ACC112 (cell line): ENCODE measurements around the gene RALA.

ENCODE experiments used
- H2AFZ ChIP-seq: fragments of 200-600 bp; sonication (generic); one replicate; pipeline ENCODE4 v1.6.0; 2017; ENCODE audit warnings: antibody characterized with exemption, low read length; ENCODE audit not compliant: unreplicated experiment
- H3K27ac ChIP-seq: fragments of 200-600 bp; sonication (generic); 2 replicates; pipeline ENCODE4 v1.5.1; 2014; ENCODE audit warnings: low read depth, mild to moderate bottlenecking, antibody characterized with exemption, low read length, moderate library complexity
- H3K27me3 ChIP-seq: fragments of 200-600 bp; sonication (generic); 2 replicates; pipeline ENCODE4 v1.6.1; 2014; ENCODE audit warnings: mild to moderate bottlenecking, antibody characterized with exemption, low read length, moderate library complexity, mixed read lengths; ENCODE audit not compliant: insufficient read depth
- H3K36me3 ChIP-seq: fragments of 200-600 bp; sonication (generic); 2 replicates; pipeline ENCODE4 v1.6.1; 2016; ENCODE audit warnings: mild to moderate bottlenecking, antibody characterized with exemption, low read length, moderate library complexity, mixed read lengths; ENCODE audit not compliant: insufficient read depth
- H3K4me1 ChIP-seq: fragments of 200-600 bp; sonication (generic); one replicate; pipeline ENCODE4 v1.6.1; 2016; ENCODE audit warnings: low read length, mixed read lengths; ENCODE audit not compliant: insufficient read depth, unreplicated experiment, control insufficient read depth
- H3K4me3 ChIP-seq: fragments of 200-600 bp; sonication (generic); 2 replicates; pipeline ENCODE4 v1.5.1; 2014; ENCODE audit warnings: mild to moderate bottlenecking, low read depth, low read length
- H3K79me2 ChIP-seq: fragments of 200-600 bp; sonication (generic); one replicate; pipeline ENCODE4 v1.6.0; 2016; ENCODE audit warnings: low read length; ENCODE audit not compliant: control insufficient read depth, unreplicated experiment, insufficient read depth

Gene RALA

DNA sequence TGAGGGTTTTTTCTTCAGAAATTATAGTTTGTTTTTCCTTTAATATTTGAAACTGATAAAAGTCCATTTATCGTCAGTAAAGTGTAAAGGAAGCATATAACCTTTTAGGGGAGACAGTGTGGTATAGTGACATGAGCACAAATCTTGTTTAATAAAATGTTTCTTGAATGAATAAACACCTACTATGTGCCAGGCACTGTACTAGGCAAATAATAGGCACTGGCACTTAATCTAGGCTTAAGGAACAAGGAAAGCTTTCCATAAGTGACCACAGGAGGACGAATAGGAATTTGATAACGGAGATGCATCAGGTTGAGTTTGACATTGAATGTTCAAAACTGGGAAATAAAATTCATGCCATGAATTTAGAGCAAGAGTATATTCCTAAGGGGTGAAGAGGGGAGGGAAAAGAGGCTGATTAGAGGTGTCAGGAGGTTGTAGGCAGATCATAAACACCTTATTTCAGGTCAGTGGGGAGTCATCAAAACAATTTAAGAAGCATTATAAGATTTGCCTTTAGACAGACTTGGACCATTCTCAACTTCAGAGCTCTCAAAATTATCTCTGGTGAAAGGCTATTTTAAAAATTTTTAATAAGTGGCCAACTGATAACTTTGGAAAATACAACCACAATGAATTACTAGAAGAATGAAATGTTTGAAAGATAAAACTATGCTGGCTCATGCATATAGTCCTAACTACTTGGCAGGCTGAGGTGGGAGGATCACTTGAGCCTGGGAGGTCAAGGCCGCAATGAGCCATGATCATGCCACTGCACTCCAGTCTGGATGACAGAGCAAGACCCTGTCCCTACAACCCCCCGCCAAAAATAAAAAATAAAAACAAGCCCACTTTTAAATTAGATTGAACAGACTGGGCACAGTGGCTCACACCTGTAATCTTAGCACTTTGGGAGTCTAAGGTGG, 22.4 kb downstream of the RALA start:
- Histone ChIP-seq H3K36me3 (no peaks in the 10 kb centered on the region), H3K4me1 (peaks cover 13% of the 10 kb centered on the region), H2AFZ (no peak overlapping the region), H3K27me3 (no peaks in the 10 kb centered on the region), H3K27ac (no peak overlapping the region), H3K4me3 (no peak overlapping the region), H3K79me2 (peaks cover 78% of the 10 kb centered on the region)

DNA sequence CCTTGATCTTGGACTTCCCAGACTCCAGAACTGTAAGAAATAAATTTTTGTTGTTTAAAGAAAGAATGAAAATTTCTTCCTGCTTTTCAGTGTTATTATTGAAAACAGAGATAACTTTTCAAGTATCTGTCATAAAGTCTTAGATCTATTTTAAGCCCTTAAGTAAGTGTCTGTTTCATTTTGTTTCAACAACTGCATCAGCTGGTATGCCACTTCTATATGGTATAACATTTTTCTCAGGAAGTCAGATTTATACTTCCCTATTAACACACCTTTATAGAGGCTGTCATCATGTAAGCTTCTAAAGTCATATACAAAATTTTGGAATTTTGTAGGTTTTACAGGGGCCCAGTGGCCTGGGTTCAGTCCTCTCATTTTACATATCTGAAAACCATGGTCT, 24.4 kb downstream of the RALA start:
- Histone ChIP-seq H3K27ac (no peak overlapping the region), H3K36me3 (no peaks in the 10 kb centered on the region), H3K27me3 (no peaks in the 10 kb centered on the region), H3K4me3 (no peak overlapping the region), H2AFZ (no peak overlapping the region), H3K4me1 (peaks cover 29% of the 10 kb centered on the region), H3K79me2 (peaks cover 74% of the 10 kb centered on the region)

DNA sequence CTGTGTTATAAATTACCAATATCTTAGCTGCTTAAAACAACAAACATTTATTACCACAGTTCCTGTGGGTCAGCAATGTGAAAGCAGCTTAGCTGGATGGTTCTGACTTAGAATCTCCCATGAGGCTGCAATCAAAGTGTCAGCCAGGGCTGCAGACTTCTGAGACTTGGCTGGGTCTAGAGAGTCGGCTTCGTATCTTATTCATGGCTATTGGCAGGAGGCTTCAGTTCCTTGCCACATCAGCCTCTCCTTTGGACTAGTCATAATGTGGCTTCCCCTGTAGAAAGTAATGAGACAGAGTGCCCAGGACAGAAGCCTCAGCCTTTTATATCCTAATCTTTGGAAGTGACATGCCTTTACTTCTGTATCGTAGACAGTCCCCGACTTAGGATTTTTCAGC, 27.3 kb downstream of the RALA start:
- H3K36me3 ChIP-seq = peaks cover 15% of the 10 kb centered on the region; the same call in 1 of the 2 replicates
- peak overlapping the region; percentile 67 for H2AFZ ChIP-seq
- peak overlapping the region; percentile 60 for H3K4me3 ChIP-seq
- H3K79me2 ChIP-seq = peaks cover 70% of the 10 kb centered on the region
- peak overlapping the region; percentile 76 for H3K27ac ChIP-seq
- no peaks in the 10 kb centered on the region for H3K27me3 ChIP-seq
- H3K4me1 ChIP-seq = peaks cover 29% of the 10 kb centered on the region

DNA sequence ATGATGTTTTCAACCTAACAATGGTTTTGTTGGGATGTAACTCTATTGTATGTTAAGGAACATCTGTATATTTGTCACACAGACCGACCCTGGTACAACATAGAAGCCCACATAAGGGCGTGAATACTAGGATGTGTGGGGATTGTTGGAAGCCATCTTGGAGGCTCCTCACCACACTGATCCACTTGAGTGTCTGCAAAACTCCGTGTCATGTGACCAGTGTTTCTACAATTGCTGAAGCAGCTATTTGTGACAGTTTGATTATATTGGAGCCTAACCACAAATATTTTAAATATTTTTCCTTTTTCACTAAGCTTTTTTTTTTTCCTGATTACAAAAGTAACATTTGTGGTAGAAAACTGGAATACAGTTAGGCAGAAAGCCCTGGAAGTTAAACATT, 27.9 kb downstream of the RALA start:
- peak overlapping the region; percentile 60 for H3K4me3 ChIP-seq
- H3K36me3 ChIP-seq = peaks cover 15% of the 10 kb centered on the region; the same call in 1 of the 2 replicates
- peak overlapping the region; percentile 76 for H3K27ac ChIP-seq
- no peaks in the 10 kb centered on the region for H3K27me3 ChIP-seq
- peaks cover 69% of the 10 kb centered on the region for H3K79me2 ChIP-seq
- peaks cover 29% of the 10 kb centered on the region for H3K4me1 ChIP-seq
- peak overlapping the region; percentile 67 for H2AFZ ChIP-seq

DNA sequence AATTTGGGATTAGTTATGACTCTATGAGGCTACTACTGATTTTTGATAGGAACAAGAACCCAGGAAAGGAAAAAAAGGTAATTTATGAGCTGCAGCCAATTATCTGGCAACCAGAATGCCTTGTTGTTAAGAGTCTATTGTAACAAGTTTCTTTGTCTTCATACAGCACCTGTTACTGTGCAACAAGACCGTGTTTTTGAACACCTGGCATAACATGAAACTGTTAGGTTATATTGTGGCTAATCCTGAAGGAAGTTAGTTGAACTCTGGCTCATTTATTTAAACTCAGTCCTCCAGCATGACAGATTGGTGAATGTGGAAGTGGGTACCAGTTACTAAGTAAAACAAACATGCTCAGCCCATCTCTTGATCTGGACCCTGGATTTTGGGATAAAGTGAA, 33.0 kb downstream of the RALA start:
- Histone ChIP-seq H2AFZ (no peak overlapping the region), H3K4me1 (peaks cover 21% of the 10 kb centered on the region), H3K27ac (no peak overlapping the region), H3K36me3 (peaks cover 32% of the 10 kb centered on the region), H3K4me3 (no peak overlapping the region), H3K79me2 (peaks cover 67% of the 10 kb centered on the region), H3K27me3 (no peaks in the 10 kb centered on the region)

GRCh38 chr7:39659356-39660013, 36.1 kb downstream of the RALA start:
- Histone ChIP-seq H3K4me3 (peak overlapping the region; percentile 54; the same call in 1 of the 2 replicates), H3K4me1 (peaks cover 12% of the 10 kb centered on the region), H3K27ac (peak overlapping the region; percentile 52), H3K27me3 (no peaks in the 10 kb centered on the region), H2AFZ (no peak overlapping the region), H3K36me3 (peaks cover 29% of the 10 kb centered on the region), H3K79me2 (peaks cover 68% of the 10 kb centered on the region)

- no peak overlapping the region for H3K4me3 ChIP-seq
- peaks cover 17% of the 10 kb centered on the region for H3K4me1 ChIP-seq
- H2AFZ ChIP-seq = no peak overlapping the region
- no peaks in the 10 kb centered on the region for H3K27me3 ChIP-seq
- peaks cover 56% of the 10 kb centered on the region for H3K79me2 ChIP-seq
- peaks cover 19% of the 10 kb centered on the region for H3K36me3 ChIP-seq
- H3K27ac ChIP-seq = no peak overlapping the region
These were observed 38.6 kb downstream of the RALA start for GRCh38 chr7:39661960-39662359.

- Histone ChIP-seq H3K27ac (no peak overlapping the region), H3K79me2 (peaks cover 57% of the 10 kb centered on the region), H3K36me3 (peaks cover 19% of the 10 kb centered on the region), H3K4me3 (no peak overlapping the region), H3K4me1 (peaks cover 27% of the 10 kb centered on the region), H2AFZ (no peak overlapping the region), H3K27me3 (no peaks in the 10 kb centered on the region)
These were observed 39.9 kb downstream of the RALA start for GRCh38 chr7:39663263-39663662.

- Histone ChIP-seq H3K4me1 (peaks cover 23% of the 10 kb centered on the region), H3K27me3 (no peaks in the 10 kb centered on the region), H3K27ac (no peak overlapping the region), H3K4me3 (no peak overlapping the region), H3K79me2 (peaks cover 51% of the 10 kb centered on the region), H3K36me3 (peaks cover 19% of the 10 kb centered on the region), H2AFZ (no peak overlapping the region)
These were observed 40.7 kb downstream of the RALA start for GRCh38 chr7:39664057-39664456.

DNA sequence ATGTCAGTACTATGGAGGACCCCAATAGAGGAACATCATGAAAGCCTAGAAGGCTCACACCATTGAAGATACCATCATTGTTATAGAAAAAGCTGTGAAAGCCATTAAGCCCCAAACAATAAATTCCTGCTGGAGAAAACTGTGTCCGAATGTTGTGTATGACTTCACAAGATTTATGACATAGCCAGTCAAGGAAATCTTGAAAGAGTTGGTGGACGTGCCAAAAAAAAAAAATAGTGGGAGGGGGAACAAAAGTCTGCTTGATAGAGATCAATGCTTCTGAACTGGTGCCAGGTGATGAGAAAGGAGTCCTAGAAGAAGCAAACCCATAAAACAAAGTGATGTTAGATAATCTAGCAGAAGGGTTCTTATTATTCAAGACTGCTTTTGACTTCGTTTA, 41.2 kb downstream of the RALA start:
- peaks cover 16% of the 10 kb centered on the region for H3K36me3 ChIP-seq
- no peak overlapping the region for H3K4me3 ChIP-seq
- H3K4me1 ChIP-seq = peaks cover 17% of the 10 kb centered on the region
- H3K79me2 ChIP-seq = peaks cover 47% of the 10 kb centered on the region
- H3K27ac ChIP-seq = no peak overlapping the region
- no peaks in the 10 kb centered on the region for H3K27me3 ChIP-seq
- H2AFZ ChIP-seq = no peak overlapping the region
